Endothelial cell (in vitro differentiated cells): ENCODE measurements around the gene RNF227. TPM values are rescaled to one million over a fixed set of nuclear protein-coding genes. Genes with fewer than 3 reads are reported as not detected.

ENCODE experiments used
- DNase-seq: peaks from one replicate; pipeline ENCODE4 v3.0.0; 2021; ENCODE audit warnings: low spot score
- H3K27ac Mint-ChIP-seq: one replicate; pipeline ENCODE4 v1.8.0; 2021; ENCODE audit warnings: mixed read lengths, inconsistent platforms; ENCODE audit not compliant: unreplicated experiment
- H3K27me3 Mint-ChIP-seq: one replicate; pipeline ENCODE4 v1.8.0; 2021; ENCODE audit warnings: mild to moderate bottlenecking, moderate library complexity, mixed read lengths, inconsistent platforms; ENCODE audit not compliant: unreplicated experiment
- H3K36me3 Mint-ChIP-seq: one replicate; pipeline ENCODE4 v1.8.0; 2021; ENCODE audit warnings: mild to moderate bottlenecking, low read depth, mixed read lengths, inconsistent platforms; ENCODE audit not compliant: unreplicated experiment
- H3K4me1 Mint-ChIP-seq: one replicate; pipeline ENCODE4 v1.8.0; 2021; ENCODE audit warnings: mild to moderate bottlenecking, mixed read lengths, inconsistent platforms; ENCODE audit not compliant: unreplicated experiment
- H3K4me3 Mint-ChIP-seq: one replicate; pipeline ENCODE4 v1.8.0; 2021; ENCODE audit warnings: mild to moderate bottlenecking, mixed read lengths, inconsistent platforms; ENCODE audit not compliant: unreplicated experiment
- H3K9me3 Mint-ChIP-seq: one replicate; pipeline ENCODE4 v1.8.0; 2021; ENCODE audit warnings: mixed read lengths, inconsistent platforms; ENCODE audit not compliant: unreplicated experiment
- total RNA-seq: library from RNA; stranded (reverse); fragmentation: NEBNext Ultra II Directional; extraction: Animal tissue kit (Norgen Biotek cat#: 25700); gene quantifications from one replicate; pipeline ENCODE4 v1.2.1, GENCODE V29; 2021; ENCODE audit not compliant: unreplicated experiment
- TF ChIP-seq, protein P1 (sequence below): fragments of 200-600 bp; sonication (generic); IDR thresholded peaks from one replicate; pipeline ENCODE4 v1.5.0; 2021; ENCODE audit warnings: antibody characterized with exemption; ENCODE audit not compliant: unreplicated experiment

The RNF227 gene
- total RNA-seq, 1 donor from 2014 or later: 0.77 TPM

DNA sequence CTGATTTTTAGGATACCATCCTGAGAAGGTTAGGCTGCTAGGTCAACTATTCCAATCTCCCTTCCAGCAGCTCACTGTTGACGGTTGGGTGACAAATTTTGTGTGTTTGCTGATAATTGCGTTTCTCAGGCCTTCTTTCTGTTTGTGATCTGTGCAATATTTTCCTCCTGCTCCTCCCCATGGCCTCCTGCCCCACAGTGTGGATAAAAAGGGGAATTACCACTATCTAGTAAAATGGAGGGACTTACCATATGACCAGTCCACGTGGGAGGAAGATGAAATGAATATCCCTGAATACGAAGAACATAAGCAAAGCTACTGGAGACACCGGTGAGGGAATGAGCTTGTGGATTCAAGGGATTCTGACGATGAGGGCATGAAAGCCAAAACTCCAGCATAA lies 18.3 kb downstream of the RNF227 start:
- Mint-ChIP-seq H3K27ac (no peak overlapping the region), H3K36me3 (peaks cover 82% of the 10 kb centered on the region)

DNA sequence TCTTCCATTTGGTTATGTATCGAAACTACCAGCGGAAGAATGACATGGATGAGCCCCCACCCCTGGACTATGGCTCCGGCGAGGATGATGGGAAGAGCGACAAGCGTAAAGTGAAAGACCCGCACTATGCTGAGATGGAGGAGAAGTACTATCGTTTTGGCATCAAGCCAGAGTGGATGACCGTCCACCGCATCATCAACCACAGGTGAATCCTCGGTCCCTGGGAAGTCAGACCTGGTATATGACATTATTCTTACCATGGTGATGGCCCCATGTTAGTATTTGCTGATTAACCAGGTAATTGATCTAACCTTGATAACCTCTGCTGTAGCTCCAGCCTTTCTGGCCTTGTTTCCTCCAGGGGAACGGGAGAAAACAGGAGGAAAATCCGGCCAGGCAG lies 19.0 kb downstream of the RNF227 start:
- H3K9me3 Mint-ChIP-seq: no peaks in the 10 kb centered on the region
- DNase-seq: no peak
- peaks cover 11% of the 10 kb centered on the region for H3K4me1 Mint-ChIP-seq
- TF ChIP-seq, protein P1, sequence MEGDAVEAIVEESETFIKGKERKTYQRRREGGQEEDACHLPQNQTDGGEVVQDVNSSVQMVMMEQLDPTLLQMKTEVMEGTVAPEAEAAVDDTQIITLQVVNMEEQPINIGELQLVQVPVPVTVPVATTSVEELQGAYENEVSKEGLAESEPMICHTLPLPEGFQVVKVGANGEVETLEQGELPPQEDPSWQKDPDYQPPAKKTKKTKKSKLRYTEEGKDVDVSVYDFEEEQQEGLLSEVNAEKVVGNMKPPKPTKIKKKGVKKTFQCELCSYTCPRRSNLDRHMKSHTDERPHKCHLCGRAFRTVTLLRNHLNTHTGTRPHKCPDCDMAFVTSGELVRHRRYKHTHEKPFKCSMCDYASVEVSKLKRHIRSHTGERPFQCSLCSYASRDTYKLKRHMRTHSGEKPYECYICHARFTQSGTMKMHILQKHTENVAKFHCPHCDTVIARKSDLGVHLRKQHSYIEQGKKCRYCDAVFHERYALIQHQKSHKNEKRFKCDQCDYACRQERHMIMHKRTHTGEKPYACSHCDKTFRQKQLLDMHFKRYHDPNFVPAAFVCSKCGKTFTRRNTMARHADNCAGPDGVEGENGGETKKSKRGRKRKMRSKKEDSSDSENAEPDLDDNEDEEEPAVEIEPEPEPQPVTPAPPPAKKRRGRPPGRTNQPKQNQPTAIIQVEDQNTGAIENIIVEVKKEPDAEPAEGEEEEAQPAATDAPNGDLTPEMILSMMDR: no peak
- no peak overlapping the region for H3K27ac Mint-ChIP-seq
- H3K4me3 Mint-ChIP-seq: peak overlapping the region; percentile 20
- H3K27me3 Mint-ChIP-seq: peaks cover 6% of the 10 kb centered on the region
- peaks cover 78% of the 10 kb centered on the region for H3K36me3 Mint-ChIP-seq

More for the DNA sequence above, 18.3 kb downstream of the RNF227 start:
- TF ChIP-seq, protein P1: no peak
- H3K4me1 Mint-ChIP-seq: peaks cover 11% of the 10 kb centered on the region
- peak overlapping the region; percentile 65 for H3K4me3 Mint-ChIP-seq
- peaks cover 7% of the 10 kb centered on the region for H3K27me3 Mint-ChIP-seq
- DNase-seq: no peak
- H3K9me3 Mint-ChIP-seq: no peaks in the 10 kb centered on the region

DNA sequence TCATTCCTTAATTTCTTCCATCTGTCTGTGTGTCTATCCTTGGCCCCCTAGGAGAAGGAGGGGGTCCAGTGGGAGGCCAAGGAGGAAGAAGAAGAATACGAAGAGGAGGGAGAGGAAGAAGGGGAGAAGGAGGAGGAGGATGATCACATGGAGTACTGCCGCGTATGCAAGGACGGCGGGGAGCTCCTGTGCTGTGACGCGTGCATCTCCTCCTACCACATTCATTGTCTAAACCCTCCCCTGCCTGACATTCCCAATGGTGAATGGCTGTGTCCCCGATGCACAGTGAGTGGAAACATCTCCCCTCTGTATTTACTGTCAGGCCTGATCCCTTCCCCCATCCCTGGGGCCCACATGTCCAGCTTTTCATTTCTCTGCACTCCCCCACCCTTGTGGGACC lies 21.2 kb downstream of the RNF227 start:
- H3K4me1 Mint-ChIP-seq: peaks cover 8% of the 10 kb centered on the region
- TF ChIP-seq, protein P1: no peak
- no peaks in the 10 kb centered on the region for H3K9me3 Mint-ChIP-seq
- peak overlapping the region; percentile 16 for H3K4me3 Mint-ChIP-seq
- no peak overlapping the region for H3K27ac Mint-ChIP-seq
- H3K36me3 Mint-ChIP-seq: peaks cover 69% of the 10 kb centered on the region
- H3K27me3 Mint-ChIP-seq: peaks cover 5% of the 10 kb centered on the region
- DNase-seq: no peak

DNA sequence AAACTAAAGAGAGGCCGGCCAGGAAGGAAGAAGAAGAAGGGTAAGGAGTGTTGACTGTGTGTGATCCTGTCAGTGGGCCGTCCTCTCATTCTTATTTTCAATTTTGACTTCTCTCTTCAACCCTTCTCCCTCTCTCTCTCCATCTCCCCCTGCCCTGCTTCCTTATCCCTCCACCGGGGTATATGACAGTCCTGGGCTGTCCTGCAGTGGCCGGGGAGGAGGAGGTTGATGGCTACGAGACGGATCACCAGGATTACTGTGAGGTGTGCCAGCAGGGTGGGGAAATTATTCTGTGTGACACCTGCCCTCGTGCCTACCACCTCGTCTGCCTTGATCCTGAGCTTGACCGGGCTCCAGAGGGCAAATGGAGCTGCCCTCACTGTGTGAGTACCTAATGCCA lies 21.9 kb downstream of the RNF227 start:
- Mint-ChIP-seq H3K27ac (no peak overlapping the region), H3K36me3 (peaks cover 64% of the 10 kb centered on the region), H3K4me3 (peak overlapping the region; percentile 21), H3K4me1 (peaks cover 9% of the 10 kb centered on the region), H3K27me3 (peaks cover 3% of the 10 kb centered on the region), H3K9me3 (no peaks in the 10 kb centered on the region)
- TF ChIP-seq, protein P1: no peak
- DNase-seq: no peak

DNA sequence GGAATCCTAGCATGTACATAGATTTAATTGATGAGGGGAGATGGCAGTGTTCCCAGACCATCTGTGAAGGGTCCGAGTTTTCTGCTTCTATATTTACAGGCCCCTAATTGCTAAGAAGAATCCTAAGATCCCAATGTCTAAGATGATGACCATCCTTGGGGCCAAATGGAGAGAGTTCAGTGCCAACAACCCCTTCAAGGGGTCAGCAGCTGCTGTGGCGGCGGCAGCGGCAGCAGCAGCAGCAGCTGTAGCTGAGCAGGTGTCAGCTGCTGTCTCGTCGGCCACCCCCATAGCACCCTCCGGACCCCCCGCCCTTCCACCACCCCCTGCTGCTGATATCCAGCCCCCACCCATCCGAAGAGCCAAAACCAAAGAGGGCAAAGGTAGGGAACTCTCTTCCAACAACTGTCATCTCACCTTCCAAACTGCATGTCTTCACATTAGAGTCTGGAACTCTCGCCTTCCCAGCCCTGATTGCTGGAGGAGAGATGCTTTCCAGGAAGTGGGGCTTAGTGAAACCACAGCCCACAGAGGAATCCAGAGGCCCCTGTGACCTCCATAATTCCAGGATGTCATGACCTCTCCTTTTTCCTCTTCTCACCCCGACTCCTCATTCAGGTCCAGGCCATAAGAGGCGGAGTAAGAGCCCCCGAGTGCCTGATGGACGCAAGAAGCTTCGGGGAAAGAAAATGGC lies 22.8 kb downstream of the RNF227 start:
- DNase-seq: no peak

More for the DNA sequence above, 22.8 kb downstream of the RNF227 start:
- H3K36me3 Mint-ChIP-seq: peaks cover 58% of the 10 kb centered on the region
- no peak overlapping the region for H3K4me3 Mint-ChIP-seq
- no peaks in the 10 kb centered on the region for H3K9me3 Mint-ChIP-seq
- H3K27ac Mint-ChIP-seq: no peak overlapping the region
- TF ChIP-seq, protein P1: no peak
- H3K27me3 Mint-ChIP-seq: peaks cover 3% of the 10 kb centered on the region
- H3K4me1 Mint-ChIP-seq: peaks cover 9% of the 10 kb centered on the region
